MCF 10A (cell line): Measurements from ENCODE around the gene VCAM1. TPM values are rescaled to one million over a fixed set of nuclear protein-coding genes. Genes with fewer than 3 reads are reported as not detected.

Experiments used
- BruUV-seq: library from RNA; stranded (reverse); fragments of 400-500 nt; replicated peaks from 2 replicates; lab custom pipeline; 2021; lab: Mats Ljungman, UMichigan
- CTCF ChIA-PET: fragments of 300-600 bp; sonication (Branson Sonifier 250); formaldehyde crosslinking; extraction: SDS; loops from one replicate; lab custom pipeline; 2021; ENCODE audit warnings: antibody characterized with exemption, inconsistent platforms; lab: Yijun Ruan, JAX
- POLR2A ChIA-PET: fragments of 300-600, 350-650 bp; sonication (Branson Sonifier 250); formaldehyde crosslinking; extraction: SDS; loops from one replicate; lab custom pipeline; 2020; ENCODE audit warnings: antibody characterized with exemption, inconsistent platforms; lab: Yijun Ruan, JAX
- DNase-seq: peaks from one replicate; pipeline ENCODE4 v3.0.0-alpha.2; 2018; ENCODE audit not compliant: unreplicated experiment
- H3K27ac Mint-ChIP-seq: one replicate; pipeline ENCODE4 v1.8.0; 2022; ENCODE audit warnings: mild to moderate bottlenecking, low read depth, mixed read lengths; ENCODE audit not compliant: unreplicated experiment
- H3K27me3 Mint-ChIP-seq: one replicate; pipeline ENCODE4 v1.8.0; 2022; ENCODE audit warnings: mixed read lengths; ENCODE audit not compliant: insufficient read depth, unreplicated experiment
- H3K36me3 Mint-ChIP-seq: one replicate; pipeline ENCODE4 v1.8.0; 2022; ENCODE audit warnings: mild to moderate bottlenecking, moderate library complexity, mixed read lengths; ENCODE audit not compliant: insufficient read depth, unreplicated experiment
- H3K4me1 Mint-ChIP-seq: one replicate; pipeline ENCODE4 v1.8.0; 2022; ENCODE audit warnings: mixed read lengths; ENCODE audit not compliant: insufficient read depth, unreplicated experiment
- H3K4me3 Mint-ChIP-seq: one replicate; pipeline ENCODE4 v1.8.0; 2022; ENCODE audit warnings: mild to moderate bottlenecking, moderate library complexity, mixed read lengths; ENCODE audit not compliant: unreplicated experiment
- H3K9me3 Mint-ChIP-seq: one replicate; pipeline ENCODE4 v1.8.0; 2022; ENCODE audit warnings: mixed read lengths; ENCODE audit not compliant: unreplicated experiment
- intact Hi-C: fragments of 100-400 bp; cut with micrococcal nuclease; formaldehyde crosslinking; loops from 2 replicates; pipeline ENCODE4 v1.14.1; 2022
- total RNA-seq: library from RNA; stranded (reverse); gene quantifications from 2 replicates; pipeline ENCODE4 v1.2.3, GENCODE V29; 2022
- TF ChIP-seq, protein P1 (sequence below): fragments of 200-600 bp; IDR thresholded peaks from one replicate; pipeline ENCODE4 v1.8.0; 2022; ENCODE audit warnings: antibody characterized with exemption, mild to moderate bottlenecking; ENCODE audit not compliant: unreplicated experiment

Gene VCAM1
- total RNA-seq, 1 experiment from 2014 or later, result not detected

DNA sequence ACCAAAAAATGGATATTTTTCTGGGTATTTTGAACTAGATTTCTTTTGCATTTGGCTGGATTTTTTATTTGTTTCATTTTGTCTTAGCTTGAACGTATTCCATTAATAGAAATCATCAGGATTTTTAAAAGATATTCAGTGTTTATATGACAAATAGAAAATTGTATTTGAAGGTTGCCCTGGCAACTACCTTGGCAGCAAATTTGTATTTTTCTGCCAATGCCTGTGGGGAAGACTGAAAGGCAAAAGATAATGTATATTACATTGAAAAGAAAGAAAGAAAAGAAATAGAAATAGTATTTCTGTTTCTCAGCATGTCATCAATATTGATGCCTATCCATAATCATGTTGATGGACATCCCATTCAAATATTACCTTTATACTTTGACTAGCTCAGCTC, 16.8 kb downstream of the VCAM1 start:
- DNase-seq, result peak; percentile 20
- TF ChIP-seq, protein P1, sequence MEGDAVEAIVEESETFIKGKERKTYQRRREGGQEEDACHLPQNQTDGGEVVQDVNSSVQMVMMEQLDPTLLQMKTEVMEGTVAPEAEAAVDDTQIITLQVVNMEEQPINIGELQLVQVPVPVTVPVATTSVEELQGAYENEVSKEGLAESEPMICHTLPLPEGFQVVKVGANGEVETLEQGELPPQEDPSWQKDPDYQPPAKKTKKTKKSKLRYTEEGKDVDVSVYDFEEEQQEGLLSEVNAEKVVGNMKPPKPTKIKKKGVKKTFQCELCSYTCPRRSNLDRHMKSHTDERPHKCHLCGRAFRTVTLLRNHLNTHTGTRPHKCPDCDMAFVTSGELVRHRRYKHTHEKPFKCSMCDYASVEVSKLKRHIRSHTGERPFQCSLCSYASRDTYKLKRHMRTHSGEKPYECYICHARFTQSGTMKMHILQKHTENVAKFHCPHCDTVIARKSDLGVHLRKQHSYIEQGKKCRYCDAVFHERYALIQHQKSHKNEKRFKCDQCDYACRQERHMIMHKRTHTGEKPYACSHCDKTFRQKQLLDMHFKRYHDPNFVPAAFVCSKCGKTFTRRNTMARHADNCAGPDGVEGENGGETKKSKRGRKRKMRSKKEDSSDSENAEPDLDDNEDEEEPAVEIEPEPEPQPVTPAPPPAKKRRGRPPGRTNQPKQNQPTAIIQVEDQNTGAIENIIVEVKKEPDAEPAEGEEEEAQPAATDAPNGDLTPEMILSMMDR, result no peak
- intact Hi-C loops, result no loop called here
- H3K27ac Mint-ChIP-seq, result no peak overlapping the region
- no peaks in the 10 kb centered on the region for H3K27me3 Mint-ChIP-seq
- H3K4me1 Mint-ChIP-seq, result no peaks in the 10 kb centered on the region
- H3K36me3 Mint-ChIP-seq, result peaks cover 5% of the 10 kb centered on the region
- ChIA-PET CTCF (interaction anchor here (1.1 kb wide), 1 partner anchor 10 kb away, joined by 4 read pairs; no protein-coding TSS in a partner anchor), POLR2A (no interaction called here)
- H3K9me3 Mint-ChIP-seq, result no peaks in the 10 kb centered on the region
- H3K4me3 Mint-ChIP-seq, result no peak overlapping the region
- TSS peak; percentile 64 for BruUV-seq

- ChIA-PET CTCF (interaction anchor here (1.1 kb wide), 1 partner anchor 9 kb away, joined by 4 read pairs; no protein-coding TSS in a partner anchor), POLR2A (no interaction called here)
- peak; percentile 53 for DNase-seq
- intact Hi-C loops, result no loop called here
- Mint-ChIP-seq H3K36me3 (peaks cover 5% of the 10 kb centered on the region), H3K4me3 (no peak overlapping the region), H3K4me1 (no peaks in the 10 kb centered on the region), H3K27ac (no peak overlapping the region), H3K27me3 (no peaks in the 10 kb centered on the region), H3K9me3 (no peaks in the 10 kb centered on the region)
- BruUV-seq, result no TSS peak
- TF ChIP-seq, protein P1, result no peak
Measured at GRCh38 chr1:100736746-100737145, 17.2 kb downstream of the VCAM1 start.

- POLR2A ChIA-PET, result no interaction called here
- CTCF ChIA-PET, result interaction anchor here (1.5 kb wide), 1 partner anchor 10 kb away, joined by 4 read pairs; no protein-coding TSS in a partner anchor
- no TSS peak for BruUV-seq
Measured at GRCh38 chr1:100746542-100746932, 27.0 kb downstream of the VCAM1 start.

DNA sequence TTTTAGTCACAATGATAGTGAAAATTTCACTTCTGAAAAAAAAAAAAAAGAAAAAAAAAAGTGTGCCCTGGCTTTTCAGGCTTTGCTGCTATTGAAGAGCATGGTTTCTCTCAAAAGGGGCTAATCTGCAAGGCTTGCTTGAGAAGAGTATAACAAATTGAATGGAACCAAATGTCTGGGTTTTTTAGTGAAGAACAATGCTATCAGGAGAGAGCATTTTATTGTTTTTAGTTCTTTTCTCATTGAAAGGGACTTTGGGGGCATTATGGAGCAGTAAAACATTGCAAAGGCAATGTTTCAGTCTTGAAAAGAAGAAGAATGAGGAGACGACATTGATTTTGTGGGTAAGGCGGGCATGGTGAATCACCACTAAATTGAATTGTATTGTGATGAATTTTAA, 28.2 kb downstream of the VCAM1 start:
- ChIA-PET POLR2A (no interaction called here), CTCF (no interaction called here)
- no peak for DNase-seq
- Mint-ChIP-seq H3K9me3 (peaks cover 6% of the 10 kb centered on the region), H3K4me3 (no peak overlapping the region), H3K4me1 (peaks cover 5% of the 10 kb centered on the region), H3K36me3 (no peaks in the 10 kb centered on the region), H3K27me3 (no peaks in the 10 kb centered on the region), H3K27ac (no peak overlapping the region)
- intact Hi-C loops, result no loop called here
- BruUV-seq, result no TSS peak
- TF ChIP-seq, protein P1, result no peak

More at GRCh38 chr1:100746542-100746932, 27.0 kb downstream of the VCAM1 start:
- no peak overlapping the region for H3K4me3 Mint-ChIP-seq
- peak overlapping the region; percentile 80 for H3K27ac Mint-ChIP-seq
- no peaks in the 10 kb centered on the region for H3K36me3 Mint-ChIP-seq
- intact Hi-C loops, result no loop called here
- DNase-seq, result peak; percentile 32
- TF ChIP-seq, protein P1, result no peak
- peaks cover 5% of the 10 kb centered on the region for H3K4me1 Mint-ChIP-seq
- H3K27me3 Mint-ChIP-seq, result no peaks in the 10 kb centered on the region
- H3K9me3 Mint-ChIP-seq, result peaks cover 6% of the 10 kb centered on the region
